SK-N-SH (cell line): ENCODE data around the gene TBC1D9B. TPM values are rescaled to one million over a fixed set of nuclear protein-coding genes. Genes with fewer than 3 reads are reported as not detected.
"Not testable (repeated sequence)": the region's sequence is repeated elsewhere in the genome, so short reads cannot be mapped to it uniquely, and the experiment has no call there.

ENCODE experiments used
- CTCF ChIA-PET: fragments of 300-600, 350-600 bp; formaldehyde crosslinking; extraction: SDS; loops from one replicate; lab custom pipeline; 2021; lab: Yijun Ruan, JAX
- POLR2A ChIA-PET: fragments of 350-600 bp; sonication (Branson Sonifier 250); formaldehyde crosslinking; extraction: SDS; loops from one replicate; lab custom pipeline; 2020; ENCODE audit warnings: antibody characterized with exemption, inconsistent platforms; lab: Yijun Ruan, JAX
- DNase-seq: peaks from one replicate; pipeline ENCODE4 v3.0.0; 2012
- H2AFZ ChIP-seq: fragments of 200-600 bp; sonication (generic); 2 replicates; pipeline ENCODE4 v1.8.1; 2016; ENCODE audit warnings: antibody characterized with exemption, mild to moderate bottlenecking, low read depth
- H3F3A ChIP-seq: fragments of 200-600 bp; sonication (generic); replicated peaks from 2 replicates; pipeline ENCODE3; 2016; ENCODE audit warnings: antibody characterized with exemption, mild to moderate bottlenecking; ENCODE audit not compliant: insufficient read depth
- H3K27ac ChIP-seq, 2 experiments: fragments of 200-500 bp in 1 of 2; fragments of 200-600 bp in 1 of 2; sonication (Bioruptor generic) in 1 of 2; sonication (generic), shearing (Covaris generic) in 1 of 2; 2 replicates each; pipeline versions ENCODE4 v1.5.1 to v1.6.1; 2014 to 2016; ENCODE audit warnings: low read depth in 2 of 2, inconsistent platforms in 1 of 2, low read length in 1 of 2, mild to moderate bottlenecking in 1 of 2, mixed read lengths in 1 of 2
- H3K27me3 ChIP-seq: fragments of 200-600 bp; sonication (generic), shearing (Covaris generic); 2 replicates; pipeline ENCODE4 v1.6.1; 2016; ENCODE audit warnings: mixed run types; ENCODE audit not compliant: insufficient read depth
- H3K36me3 ChIP-seq, 2 experiments: fragments of 200-500 bp in 1 of 2; fragments of 200-600 bp in 1 of 2; sonication (Bioruptor generic) in 1 of 2; sonication (generic) in 1 of 2; replicated peaks in 1 of 2; 2 replicates each; pipeline versions ENCODE3 to v1.5.1; 2014 to 2016; ENCODE audit warnings: low read length in 1 of 2, mild to moderate bottlenecking in 1 of 2; ENCODE audit not compliant: insufficient read depth in 2 of 2, control insufficient read depth in 1 of 2
- H3K4me1 ChIP-seq, 2 experiments: fragments of 200-500 bp in 1 of 2; fragments of 200-600 bp in 1 of 2; sonication (Bioruptor generic) in 1 of 2; sonication (generic), shearing (Covaris generic) in 1 of 2; 2 replicates each; pipeline versions ENCODE4 v1.5.1 to v1.6.1; 2014 to 2016; ENCODE audit warnings: low read depth in 1 of 2, low read length in 1 of 2, mixed run types in 1 of 2; ENCODE audit not compliant: insufficient read depth in 2 of 2, control insufficient read depth in 1 of 2
- H3K4me2 ChIP-seq: fragments of 200-600 bp; sonication (generic), shearing (Covaris generic); 2 replicates; pipeline ENCODE4 v1.6.1; 2017; ENCODE audit warnings: mixed run types
- H3K4me3 ChIP-seq, 2 experiments: fragments of 200-500 bp in 1 of 2; fragments of 200-600 bp in 1 of 2; sonication (Bioruptor generic) in 1 of 2; sonication (generic), shearing (Covaris generic) in 1 of 2; 2 replicates each; pipeline versions ENCODE4 v1.5.1 to v1.8.1; 2014 to 2016; ENCODE audit warnings: low read depth in 2 of 2, inconsistent platforms in 1 of 2, low read length in 1 of 2, mild to moderate bottlenecking in 1 of 2, mixed read lengths in 1 of 2, moderate library complexity in 1 of 2
- H3K79me2 ChIP-seq: fragments of 200-600 bp; sonication (generic); 2 replicates; pipeline ENCODE4 v1.8.1; 2017; ENCODE audit warnings: mild to moderate bottlenecking; ENCODE audit not compliant: insufficient read depth
- H3K9ac ChIP-seq: fragments of 200-600 bp; sonication (generic); 2 replicates; pipeline ENCODE4 v1.6.1; 2017; ENCODE audit warnings: mixed run types
- H3K9me2 ChIP-seq: fragments of 200-600 bp; sonication (generic); 2 replicates; pipeline ENCODE4 v1.6.1; 2017; ENCODE audit warnings: mixed run types
- H3K9me3 ChIP-seq: fragments of 200-600 bp; sonication (generic); 2 replicates; pipeline ENCODE4 v1.6.1; 2017; ENCODE audit warnings: mixed run types, mild to moderate bottlenecking, moderate library complexity
- H4K20me1 ChIP-seq: fragments of 200-600 bp; sonication (generic); 2 replicates; pipeline ENCODE4 v1.6.1; 2017; ENCODE audit warnings: mild to moderate bottlenecking, mixed run types; ENCODE audit not compliant: insufficient read depth
- EP300 ChIP-seq, 2 experiments: IDR thresholded peaks; 2 replicates each; pipeline versions ENCODE4 v1.4.0 to v1.6.1; 2012; ENCODE audit warnings: borderline replicate concordance in 1 of 2, low read depth in 1 of 2, low read length in 1 of 2
- EZH2phosphoT487 ChIP-seq: fragments of 200-600 bp; sonication (generic); IDR thresholded peaks from 2 replicates; pipeline ENCODE4 v1.6.1; 2017; ENCODE audit warnings: low read depth, mixed run types, mild to moderate bottlenecking, antibody characterized with exemption, moderate library complexity, borderline replicate concordance
- GATA2 ChIP-seq: sonication (generic); formaldehyde crosslinking; IDR thresholded peaks from 2 replicates; pipeline ENCODE4 v1.5.0; 2020; ENCODE audit warnings: mild to moderate bottlenecking, missing genetic modification reagents
- MAX ChIP-seq: IDR thresholded peaks from 2 replicates; pipeline ENCODE4 v1.4.0; 2012; ENCODE audit warnings: low read depth
- MXI1 ChIP-seq: IDR thresholded peaks from 2 replicates; pipeline ENCODE4 v1.6.1; 2012; ENCODE audit warnings: mild to moderate bottlenecking, low read depth, low read length, improper control_type of control experiment
- NRF1 ChIP-seq: IDR thresholded peaks from 2 replicates; pipeline ENCODE4 v1.6.1; 2012; ENCODE audit warnings: low read depth, mild to moderate bottlenecking, low read length
- PBX3 ChIP-seq: IDR thresholded peaks from 2 replicates; pipeline ENCODE4; 2012
- RAD21 ChIP-seq: IDR thresholded peaks from 2 replicates; pipeline ENCODE4 v1.6.1; 2012; ENCODE audit warnings: mild to moderate bottlenecking, low read length
- RXRA ChIP-seq: IDR thresholded peaks from 2 replicates; pipeline ENCODE4 v1.4.0; 2012; ENCODE audit warnings: low read depth, mild to moderate bottlenecking, borderline replicate concordance
- SIN3A ChIP-seq: IDR thresholded peaks from 2 replicates; pipeline ENCODE4 v1.6.1; 2012; ENCODE audit warnings: low read depth, mild to moderate bottlenecking, low read length, moderate library complexity, borderline replicate concordance
- TAF1 ChIP-seq: IDR thresholded peaks from 2 replicates; pipeline ENCODE4 v1.6.1; 2012; ENCODE audit warnings: low read depth, mild to moderate bottlenecking, low read length, moderate library complexity, borderline replicate concordance
- USF1 ChIP-seq: IDR thresholded peaks from 2 replicates; pipeline ENCODE4 v1.4.0; 2012; ENCODE audit warnings: low read depth, borderline replicate concordance
- USF2 ChIP-seq: fragments of 150-350 bp; IDR thresholded peaks from 2 replicates; pipeline ENCODE4 v1.6.1; 2017; ENCODE audit warnings: antibody characterized with exemption, low read length, low read depth, borderline replicate concordance
- ZBTB33 ChIP-seq: IDR thresholded peaks from 2 replicates; pipeline ENCODE4 v1.4.0; 2012; ENCODE audit warnings: low read depth, borderline replicate concordance
- WGBS: methylation state at CpG from one replicate; pipeline ENCODE4 v1.1.6; 2017; ENCODE audit warnings: low lambda C conversion rate; 5-methylcytosine and 5-hydroxymethylcytosine counted together
- polyA plus RNA-seq, 3 experiments: library from polyadenylated mRNA; depleted of rRNA; stranded (reverse); fragments of >200 nt; gene quantifications; 2 replicates each; pipeline ENCODE4 v1.2.3, GENCODE V29; 2012

Gene TBC1D9B
- polyA plus RNA-seq, 1 of the 3 experiments (the other 2 are of a cell fraction): 75.6 TPM

- no peak overlapping the region for H3K27ac ChIP-seq
- no peaks in the 10 kb centered on the region for H3F3A ChIP-seq
- H3K4me3 ChIP-seq: no peak overlapping the region
- H4K20me1 ChIP-seq: no peaks in the 10 kb centered on the region
- ChIA-PET CTCF (interaction anchor here (1.5 kb wide), 1 partner anchor 10 kb away, joined by 4 read pairs; no protein-coding TSS in a partner anchor), POLR2A (no interaction called here)
- H2AFZ ChIP-seq: no peak overlapping the region
- H3K27me3 ChIP-seq: no peaks in the 10 kb centered on the region
- H3K4me2 ChIP-seq: no peak overlapping the region
- no peaks in the 10 kb centered on the region for H3K9me3 ChIP-seq
- TF ChIP-seq GATA2 (CRISPR knock-in tag): no peak
- no peak for TF ChIP-seq RXRA
- no peak for TF ChIP-seq ZBTB33
- TF ChIP-seq NRF1: no peak
- TF ChIP-seq EZH2phosphoT487: no peak
- no peak for TF ChIP-seq TAF1
- no peak for TF ChIP-seq SIN3A
- no peak for TF ChIP-seq EP300 (IDR thresholded peaks at IDR 0.05; ENCODE audit: borderline replicate concordance in 1 of 2, low read depth in 1 of 2, low read length in 1 of 2)
- no peak for TF ChIP-seq PBX3
- TF ChIP-seq MXI1: no peak
- no peak for TF ChIP-seq USF2
- no peak for TF ChIP-seq MAX
- TF ChIP-seq USF1: no peak
- TF ChIP-seq RAD21: no peak
- DNase-seq: peak; percentile 20
- no peaks in the 10 kb centered on the region for H3K79me2 ChIP-seq
- H3K9ac ChIP-seq: no peak overlapping the region
- WGBS: 97% methylated on average over 7 of the region's 18 CpGs
- peaks cover 11 to 72% of the 10 kb centered on the region in 2 experiments for H3K36me3 ChIP-seq
- H3K4me1 ChIP-seq: no peaks in the 10 kb centered on the region
- no peaks in the 10 kb centered on the region for H3K9me2 ChIP-seq
Observed at GRCh38 chr5:179872055-179872827, 35.5 kb downstream of the TBC1D9B start.

GRCh38 chr5:179871533-179871932, 36.2 kb downstream of the TBC1D9B start:
- CTCF ChIA-PET: interaction anchor here (0.9 to 1.6 kb wide), 4 partner anchors 10 to 84 kb away, joined by 3 to 6 read pairs (median 4); no protein-coding TSS in a partner anchor
- DNase-seq: peak; percentile 14

More at GRCh38 chr5:179871533-179871932, 36.2 kb downstream of the TBC1D9B start:
- H3K27ac ChIP-seq, H3K79me2 ChIP-seq, H3K9ac ChIP-seq, H2AFZ ChIP-seq, H3K9me2 ChIP-seq, H3K4me3 ChIP-seq, H3K4me2 ChIP-seq, H4K20me1 ChIP-seq, H3K9me3 ChIP-seq, H3K4me1 ChIP-seq, H3K27me3 ChIP-seq, H3F3A ChIP-seq, POLR2A ChIA-PET: not testable (repeated sequence)
- peaks cover 7 to 79% of the 10 kb centered on the region in 2 experiments for H3K36me3 ChIP-seq
- 83% methylated on average over 3 of the region's 14 CpGs for WGBS
